ENCODE measurements around the gene ADCK1.

Gene ADCK1

DNA sequence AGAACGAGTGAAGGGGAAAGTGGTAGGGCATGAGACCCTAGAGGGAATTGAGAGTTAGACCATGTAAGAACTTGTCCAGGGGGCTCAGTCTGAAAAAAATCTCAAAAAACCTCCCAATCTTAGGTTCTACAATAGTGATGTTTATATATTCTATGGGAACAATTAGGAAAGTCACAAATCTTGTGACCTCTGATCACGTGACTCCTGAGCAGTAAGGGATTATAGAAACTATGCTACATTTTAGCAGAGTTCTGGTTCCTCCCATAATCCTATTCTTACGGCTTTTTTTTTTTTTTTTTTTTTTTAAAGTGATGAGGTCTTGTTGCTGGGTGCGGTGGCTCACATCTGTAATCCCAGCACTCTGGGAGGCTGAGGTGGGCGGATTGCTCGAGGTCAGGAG lies 5.8 kb downstream of the ADCK1 start:
- Histone ChIP-seq H3K27me3 (ENCODE audit: insufficient read depth, low read length, poor library complexity, severe bottlenecking) (no peaks in the 10 kb centered on the region), H4K20me1 (ENCODE audit: insufficient read depth, low read length, poor library complexity, severe bottlenecking) (no peaks in the 10 kb centered on the region), H3K4me3 (ENCODE audit: low read length, poor library complexity, severe bottlenecking) (no peak overlapping the region), H2AFZ (ENCODE audit: low read length) (no peak overlapping the region), H3K79me2 (ENCODE audit: insufficient read depth, low read length) (no peaks in the 10 kb centered on the region), H3K36me3 (ENCODE audit: insufficient read depth, low read length) (no peaks in the 10 kb centered on the region), H3K9me2 (replicated peaks; ENCODE audit: low read depth, low read length) (no peaks in the 10 kb centered on the region), H3K4me1 (ENCODE audit: insufficient read depth, low read length, poor library complexity, severe bottlenecking) (peaks cover 1% of the 10 kb centered on the region), H3K9me3 (ENCODE audit: insufficient read depth, low read depth, low read length) (no peaks in the 10 kb centered on the region), H3K9ac (ENCODE audit: low read depth, low read length, poor library complexity, severe bottlenecking) (no peak overlapping the region), H3K4me2 (ENCODE audit: low read depth, low read length, poor library complexity, severe bottlenecking) (no peak overlapping the region), H3F3A (ENCODE audit: low read depth) (no peaks in the 10 kb centered on the region)
- TF ChIP-seq EZH2phosphoT487 (IDR thresholded peaks at IDR 0.05; ENCODE audit: borderline replicate concordance) (no peak), CTCF (conservative IDR thresholded peaks at IDR 0.05; ENCODE audit: low read length) (no peak)

DNA sequence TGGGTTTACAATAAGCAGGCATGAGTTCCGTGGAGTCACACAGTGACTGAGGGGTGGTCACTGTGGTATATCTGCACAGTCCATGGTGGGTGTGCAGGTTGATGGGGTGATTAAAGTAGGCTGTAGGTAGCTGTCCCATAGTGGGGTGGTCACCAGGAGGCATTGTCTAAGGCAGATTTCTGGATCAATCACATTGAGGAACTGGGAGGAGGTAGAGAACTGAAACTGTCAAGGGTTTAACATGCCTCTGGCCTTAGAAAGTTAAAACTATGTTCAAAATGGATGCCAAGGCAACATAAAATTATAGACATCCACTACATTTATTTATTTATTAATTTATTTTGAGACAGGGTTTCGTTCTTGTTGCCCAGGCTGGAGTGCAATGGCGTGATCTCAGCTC lies 8.3 kb downstream of the ADCK1 start:
- H3K4me2 ChIP-seq (ENCODE audit: low read depth, low read length, poor library complexity, severe bottlenecking): no peak overlapping the region
- no peaks in the 10 kb centered on the region for H3F3A ChIP-seq (ENCODE audit: low read depth)
- H3K9me3 ChIP-seq (ENCODE audit: insufficient read depth, low read depth, low read length): no peaks in the 10 kb centered on the region
- H3K4me3 ChIP-seq (ENCODE audit: low read length, poor library complexity, severe bottlenecking): no peak overlapping the region
- H3K9me2 ChIP-seq (replicated peaks; ENCODE audit: low read depth, low read length): no peaks in the 10 kb centered on the region
- TF ChIP-seq CTCF (conservative IDR thresholded peaks at IDR 0.05; ENCODE audit: low read length) (no peak), EZH2phosphoT487 (IDR thresholded peaks at IDR 0.05; ENCODE audit: borderline replicate concordance) (no peak)
- H3K79me2 ChIP-seq (ENCODE audit: insufficient read depth, low read length): no peaks in the 10 kb centered on the region
- no peaks in the 10 kb centered on the region for H3K4me1 ChIP-seq (ENCODE audit: insufficient read depth, low read length, poor library complexity, severe bottlenecking)
- H2AFZ ChIP-seq (ENCODE audit: low read length): no peak overlapping the region
- H3K9ac ChIP-seq (ENCODE audit: low read depth, low read length, poor library complexity, severe bottlenecking): no peak overlapping the region
- no peaks in the 10 kb centered on the region for H4K20me1 ChIP-seq (ENCODE audit: insufficient read depth, low read length, poor library complexity, severe bottlenecking)
- no peaks in the 10 kb centered on the region for H3K36me3 ChIP-seq (ENCODE audit: insufficient read depth, low read length)
- H3K27me3 ChIP-seq (ENCODE audit: insufficient read depth, low read length, poor library complexity, severe bottlenecking): no peaks in the 10 kb centered on the region

- no peaks in the 10 kb centered on the region for H4K20me1 ChIP-seq (ENCODE audit: insufficient read depth, low read length, poor library complexity, severe bottlenecking)
- no peaks in the 10 kb centered on the region for H3K27me3 ChIP-seq (ENCODE audit: insufficient read depth, low read length, poor library complexity, severe bottlenecking)
- H3K4me3 ChIP-seq (ENCODE audit: low read length, poor library complexity, severe bottlenecking): no peak overlapping the region
- TF ChIP-seq CTCF (conservative IDR thresholded peaks at IDR 0.05; ENCODE audit: low read length) (no peak), EZH2phosphoT487 (IDR thresholded peaks at IDR 0.05; ENCODE audit: borderline replicate concordance) (no peak)
- H3K4me2 ChIP-seq (ENCODE audit: low read depth, low read length, poor library complexity, severe bottlenecking): no peak overlapping the region
- H3K36me3 ChIP-seq (ENCODE audit: insufficient read depth, low read length): no peaks in the 10 kb centered on the region
- no peaks in the 10 kb centered on the region for H3K9me3 ChIP-seq (ENCODE audit: insufficient read depth, low read depth, low read length)
- H3K9me2 ChIP-seq (replicated peaks; ENCODE audit: low read depth, low read length): no peaks in the 10 kb centered on the region
- H3F3A ChIP-seq (ENCODE audit: low read depth): no peaks in the 10 kb centered on the region
- no peak overlapping the region for H2AFZ ChIP-seq (ENCODE audit: low read length)
- H3K79me2 ChIP-seq (ENCODE audit: insufficient read depth, low read length): no peaks in the 10 kb centered on the region
- H3K9ac ChIP-seq (ENCODE audit: low read depth, low read length, poor library complexity, severe bottlenecking): no peak overlapping the region
- no peaks in the 10 kb centered on the region for H3K4me1 ChIP-seq (ENCODE audit: insufficient read depth, low read length, poor library complexity, severe bottlenecking)
Measured at GRCh38 chr14:77809011-77809410, 9.1 kb downstream of the ADCK1 start.
